GM18508 (cell line): Measurements from ENCODE around the gene CENPC.

Experiments used
- ATAC-seq: cut with Tn5 transposase; IDR thresholded peaks from one replicate; pipeline ENCODE4 v1.9.1; 2021; ENCODE audit warnings: moderate number of reproducible peaks; ENCODE audit not compliant: insufficient read depth, unreplicated experiment

Gene CENPC

GRCh38 chr4:67545199-67546003 is at the start of gene CENPC:
CENPC (minus strand) TSS chr4:67545503; CDS start chr4:67545355, 148 bp downstream.
- peak; percentile 93 for ATAC-seq

GRCh38 chr4:67593741-67594175 is 48.5 kb upstream of the CENPC start:
- ATAC-seq, result no peak

- ATAC-seq, result no peak
Observed at GRCh38 chr4:67587156-67587555, 41.9 kb upstream of the CENPC start.

GRCh38 chr4:67584496-67584895 is 39.2 kb upstream of the CENPC start:
- ATAC-seq, result no peak

GRCh38 chr4:67581913-67582312 is 36.6 kb upstream of the CENPC start:
- ATAC-seq, result no peak

- ATAC-seq, result no peak
Observed at GRCh38 chr4:67581208-67581857, 36.0 kb upstream of the CENPC start.

GRCh38 chr4:67580577-67580976 is 35.3 kb upstream of the CENPC start:
- ATAC-seq, result peak; percentile 43

GRCh38 chr4:67576538-67576937 is 31.2 kb upstream of the CENPC start:
- ATAC-seq, result no peak

GRCh38 chr4:67576059-67576466 is 30.8 kb upstream of the CENPC start:
- no peak for ATAC-seq

GRCh38 chr4:67575232-67576058 is 30.1 kb upstream of the CENPC start:
- peak; percentile 94 for ATAC-seq

GRCh38 chr4:67573193-67573592 is 27.9 kb upstream of the CENPC start:
- ATAC-seq, result no peak

- no peak for ATAC-seq
Observed at GRCh38 chr4:67571975-67572374, 26.7 kb upstream of the CENPC start.

- ATAC-seq, result no peak
Observed at GRCh38 chr4:67570537-67570936, 25.2 kb upstream of the CENPC start.

GRCh38 chr4:67568820-67569219 is 23.5 kb upstream of the CENPC start:
- no peak for ATAC-seq

GRCh38 chr4:67566335-67566734 is 21.0 kb upstream of the CENPC start:
- no peak for ATAC-seq

GRCh38 chr4:67565284-67565683 is 20.0 kb upstream of the CENPC start:
- ATAC-seq, result no peak

GRCh38 chr4:67558493-67558892 is 13.2 kb upstream of the CENPC start, which contains the start of gene STAP1:
STAP1 (plus strand) TSS chr4:67558727; CDS start chr4:67558810, 83 bp downstream.
- ATAC-seq, result no peak

GRCh38 chr4:67556436-67556835 is 11.1 kb upstream of the CENPC start:
- no peak for ATAC-seq

- no peak for ATAC-seq
Observed at GRCh38 chr4:67555447-67555846, 10.1 kb upstream of the CENPC start.

- no peak for ATAC-seq
Observed at GRCh38 chr4:67554096-67554495, 8.8 kb upstream of the CENPC start.
